Neural crest cell (in vitro differentiated cells): ENCODE measurements around the gene PREPL. TPM values are rescaled to one million over a fixed set of nuclear protein-coding genes. Genes with fewer than 3 reads are reported as not detected.

ENCODE experiments used
- DNase-seq: peaks from one replicate; pipeline ENCODE4 v3.0.0; 2021; ENCODE audit warnings: low read depth, mixed read lengths, low spot score
- H3K27ac Mint-ChIP-seq: one replicate; pipeline ENCODE4 v1.8.0; 2021; ENCODE audit warnings: mild to moderate bottlenecking, mixed read lengths; ENCODE audit not compliant: unreplicated experiment
- H3K27me3 Mint-ChIP-seq: 2 replicates; pipeline ENCODE4 v1.8.0; 2021; ENCODE audit warnings: low read depth, mild to moderate bottlenecking, mixed read lengths
- H3K36me3 Mint-ChIP-seq: 2 replicates; pipeline ENCODE4 v1.8.0; 2021; ENCODE audit warnings: low read depth, mild to moderate bottlenecking, mixed read lengths
- H3K4me1 Mint-ChIP-seq: 2 replicates; pipeline ENCODE4 v1.8.0; 2021; ENCODE audit warnings: mixed read lengths
- H3K4me3 Mint-ChIP-seq: one replicate; pipeline ENCODE4 v1.8.0; 2021; ENCODE audit warnings: mild to moderate bottlenecking, mixed read lengths
- H3K9me3 Mint-ChIP-seq: 2 replicates; pipeline ENCODE4 v1.8.0; 2021; ENCODE audit warnings: mixed read lengths
- CTCF ChIP-seq: fragments of 200-600 bp; sonication (generic); conservative IDR thresholded peaks from 2 replicates; pipeline ENCODE4 v1.5.0; 2021; ENCODE audit warnings: antibody characterized with exemption, mild to moderate bottlenecking
- total RNA-seq: library from RNA; stranded (reverse); gene quantifications from 2 replicates; pipeline ENCODE4 v1.2.1, GENCODE V29; 2021

The PREPL gene
- total RNA-seq, 1 donor from 2014 or later, result 46.1 TPM

DNA sequence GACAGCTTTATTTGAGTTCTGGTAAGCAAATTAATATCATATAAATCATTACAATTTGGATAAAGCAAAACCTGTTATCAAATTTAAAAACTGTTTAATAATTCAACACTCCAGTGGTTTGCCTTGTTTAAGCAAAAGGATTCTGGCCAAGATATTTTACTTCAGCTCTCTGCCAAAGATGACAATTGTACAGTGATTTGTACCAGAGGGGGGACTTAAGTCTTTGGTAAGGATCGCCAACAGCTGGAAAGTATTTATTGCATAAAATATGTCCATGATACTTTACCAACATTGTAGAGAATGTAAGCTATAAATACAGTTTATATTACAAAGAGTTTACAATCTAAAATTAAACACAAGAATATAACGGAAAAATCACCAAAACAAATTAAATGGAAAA is 13.8 kb downstream of the PREPL start:
- no peaks in the 10 kb centered on the region for H3K27me3 Mint-ChIP-seq
- no peak overlapping the region for H3K4me3 Mint-ChIP-seq
- no peak for TF ChIP-seq CTCF
- no peak overlapping the region for H3K27ac Mint-ChIP-seq
- DNase-seq, result no peak
- H3K4me1 Mint-ChIP-seq, result peaks cover 16% of the 10 kb centered on the region
- H3K36me3 Mint-ChIP-seq, result no peaks in the 10 kb centered on the region
- no peaks in the 10 kb centered on the region for H3K9me3 Mint-ChIP-seq

DNA sequence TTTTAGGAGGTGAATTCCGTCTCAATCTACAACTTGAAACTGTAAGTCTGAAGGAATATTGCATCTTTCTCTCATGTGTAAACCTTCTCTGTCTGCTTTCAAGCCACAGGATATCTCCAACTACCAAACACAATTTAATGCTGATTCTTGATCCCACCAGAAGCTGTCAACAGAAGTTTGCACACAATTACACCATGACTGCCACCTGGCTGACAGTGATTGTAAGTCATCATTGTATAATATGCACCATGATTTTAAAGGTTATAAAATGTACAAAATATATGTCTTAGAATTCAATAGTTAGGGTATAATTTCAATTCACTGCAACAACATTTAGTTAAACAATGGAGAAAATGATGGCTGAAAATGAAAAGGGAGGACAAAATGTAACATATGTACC is 18.4 kb downstream of the PREPL start:
- Mint-ChIP-seq H3K4me3 (no peak overlapping the region), H3K27me3 (no peaks in the 10 kb centered on the region), H3K36me3 (peaks cover 5% of the 10 kb centered on the region), H3K4me1 (no peaks in the 10 kb centered on the region), H3K9me3 (no peaks in the 10 kb centered on the region), H3K27ac (no peak overlapping the region)
- DNase-seq, result no peak
- peak; percentile 56 for TF ChIP-seq CTCF

DNA sequence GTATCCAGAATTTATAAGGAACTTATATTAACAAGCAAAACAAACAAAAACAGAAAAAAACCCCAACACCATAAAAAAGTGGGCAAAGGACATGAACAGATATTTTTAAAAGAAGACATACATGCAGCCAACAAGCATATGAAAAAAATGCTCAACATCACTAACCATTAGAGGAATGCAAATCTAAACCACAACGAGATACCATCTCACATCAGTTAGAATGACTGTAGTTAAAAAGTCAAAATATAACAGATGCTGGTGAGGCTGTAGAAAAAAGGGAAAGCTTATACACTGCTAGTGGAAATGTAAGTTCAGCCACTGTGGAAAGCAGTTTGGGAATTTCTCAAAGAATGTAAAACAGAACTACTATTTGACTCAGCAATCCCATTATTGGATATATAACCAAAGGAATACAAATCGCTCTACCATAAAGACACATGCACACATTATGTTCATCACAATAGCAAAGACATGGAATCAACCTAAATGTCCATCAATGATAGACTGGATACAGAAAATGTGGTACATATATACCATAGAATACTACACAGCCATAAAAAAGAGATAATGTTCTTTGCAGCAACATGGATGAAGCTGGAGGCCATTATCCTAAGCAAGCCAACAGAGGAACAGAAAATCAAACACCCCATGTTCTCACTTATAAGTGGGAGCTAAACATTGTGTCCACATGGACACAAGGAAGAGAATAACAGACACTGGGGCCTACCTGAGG is 25.3 kb downstream of the PREPL start:
- H3K27me3 Mint-ChIP-seq, result no peaks in the 10 kb centered on the region
- H3K27ac Mint-ChIP-seq, result no peak overlapping the region
- peaks cover 27% of the 10 kb centered on the region for H3K36me3 Mint-ChIP-seq
- H3K4me3 Mint-ChIP-seq, result no peak overlapping the region
- DNase-seq, result no peak
- TF ChIP-seq CTCF, result no peak
- no peaks in the 10 kb centered on the region for H3K4me1 Mint-ChIP-seq
- no peaks in the 10 kb centered on the region for H3K9me3 Mint-ChIP-seq

DNA sequence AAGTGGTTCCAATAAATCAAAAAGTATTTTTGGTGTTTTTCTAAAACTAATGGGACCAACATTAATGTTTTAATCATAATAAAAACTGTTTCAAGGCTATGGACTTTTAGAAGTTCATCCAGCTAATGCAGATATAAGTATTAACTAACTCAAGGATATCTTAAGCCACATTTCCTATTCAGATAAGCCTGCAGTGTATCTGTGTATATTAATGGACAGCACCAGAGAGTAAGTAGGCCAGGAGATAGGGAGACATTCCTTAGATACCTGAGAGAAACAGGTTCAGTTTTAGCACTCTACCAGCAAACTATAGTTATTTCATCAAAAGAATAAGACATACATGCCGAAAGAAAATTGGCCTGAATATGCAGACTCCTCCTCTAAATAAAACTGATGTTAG is 27.3 kb downstream of the PREPL start:
- Mint-ChIP-seq H3K4me1 (no peaks in the 10 kb centered on the region), H3K27me3 (no peaks in the 10 kb centered on the region), H3K36me3 (peaks cover 28% of the 10 kb centered on the region), H3K4me3 (no peak overlapping the region), H3K9me3 (no peaks in the 10 kb centered on the region), H3K27ac (no peak overlapping the region)
- TF ChIP-seq CTCF, result no peak
- no peak for DNase-seq

- DNase-seq, result no peak
- no peaks in the 10 kb centered on the region for H3K4me1 Mint-ChIP-seq
- no peak for TF ChIP-seq CTCF
- H3K9me3 Mint-ChIP-seq, result no peaks in the 10 kb centered on the region
- peaks cover 15% of the 10 kb centered on the region for H3K36me3 Mint-ChIP-seq
- H3K4me3 Mint-ChIP-seq, result no peak overlapping the region
- no peaks in the 10 kb centered on the region for H3K27me3 Mint-ChIP-seq
- no peak overlapping the region for H3K27ac Mint-ChIP-seq
Observed at GRCh38 chr2:44330801-44331200, 30.5 kb downstream of the PREPL start.
